Prostate gland (tissue), 2 donors: Measurements from ENCODE around the gene ZFHX3.

ENCODE experiments used
- POLR2AphosphoS5 ChIP-seq: sonication (generic); formaldehyde crosslinking; IDR thresholded peaks from one replicate; pipeline ENCODE4 v1.6.1; 2017; ENCODE audit warnings: antibody characterized with exemption
- TF ChIP-seq, protein P1 (sequence below), 4 experiments: fragments of 200-600 bp in 2 of 4; fragments of 450-650 bp in 2 of 4; sonication (generic) in 2 of 4; IDR thresholded peaks; 1 replicate in 3 of 4; 2 replicates in 1 of 4; pipeline ENCODE4 v1.5.1; 2016 to 2019; ENCODE audit warnings: antibody characterized with exemption in 4 of 4, mild to moderate bottlenecking in 2 of 4, moderate library complexity in 2 of 4

- no peak for TF ChIP-seq POLR2AphosphoS5
- TF ChIP-seq, protein P1, sequence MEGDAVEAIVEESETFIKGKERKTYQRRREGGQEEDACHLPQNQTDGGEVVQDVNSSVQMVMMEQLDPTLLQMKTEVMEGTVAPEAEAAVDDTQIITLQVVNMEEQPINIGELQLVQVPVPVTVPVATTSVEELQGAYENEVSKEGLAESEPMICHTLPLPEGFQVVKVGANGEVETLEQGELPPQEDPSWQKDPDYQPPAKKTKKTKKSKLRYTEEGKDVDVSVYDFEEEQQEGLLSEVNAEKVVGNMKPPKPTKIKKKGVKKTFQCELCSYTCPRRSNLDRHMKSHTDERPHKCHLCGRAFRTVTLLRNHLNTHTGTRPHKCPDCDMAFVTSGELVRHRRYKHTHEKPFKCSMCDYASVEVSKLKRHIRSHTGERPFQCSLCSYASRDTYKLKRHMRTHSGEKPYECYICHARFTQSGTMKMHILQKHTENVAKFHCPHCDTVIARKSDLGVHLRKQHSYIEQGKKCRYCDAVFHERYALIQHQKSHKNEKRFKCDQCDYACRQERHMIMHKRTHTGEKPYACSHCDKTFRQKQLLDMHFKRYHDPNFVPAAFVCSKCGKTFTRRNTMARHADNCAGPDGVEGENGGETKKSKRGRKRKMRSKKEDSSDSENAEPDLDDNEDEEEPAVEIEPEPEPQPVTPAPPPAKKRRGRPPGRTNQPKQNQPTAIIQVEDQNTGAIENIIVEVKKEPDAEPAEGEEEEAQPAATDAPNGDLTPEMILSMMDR (IDR thresholded peaks at IDR 0.05) = no peak
Observed at GRCh38 chr16:72744076-72744793, 303.7 kb downstream of the ZFHX3 start.
